NOMO-1 treated with dmso at 0.1 percent for 144 hours (cell line): Measurements from ENCODE around the gene CACNA1G.

Experiments
- DNase-seq: peaks from one replicate; lab custom pipeline; 2025; ENCODE audit not compliant: unreplicated experiment; lab: John Stamatoyannopoulos, UW

The CACNA1G gene

GRCh38 chr17:50645748-50646682 is 85.5 kb downstream of the CACNA1G start:
- no peak for DNase-seq

- DNase-seq, result no peak
Measured at GRCh38 chr17:50647187-50647586, 86.7 kb downstream of the CACNA1G start.

GRCh38 chr17:50649042-50649908 is 88.8 kb downstream of the CACNA1G start:
- no peak for DNase-seq

DNA sequence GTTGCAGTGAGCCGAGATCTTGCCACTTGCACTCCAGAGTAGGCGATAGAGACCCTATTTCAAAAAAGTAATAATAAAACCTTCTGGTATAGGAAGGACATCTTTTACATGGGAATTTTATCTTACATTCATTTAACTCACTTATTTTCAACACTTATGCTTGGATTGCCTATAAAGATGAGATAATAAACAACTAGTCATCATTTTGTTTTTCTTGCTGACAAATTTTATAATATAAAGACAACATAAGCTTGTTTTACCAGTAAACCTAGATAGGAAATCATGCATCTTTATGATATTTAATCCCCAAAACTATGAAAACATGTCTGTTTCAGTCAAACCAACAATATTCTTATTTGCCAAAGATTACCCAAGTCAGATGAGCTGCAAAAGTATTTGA is 91.1 kb downstream of the CACNA1G start:
- DNase-seq, result no peak

DNA sequence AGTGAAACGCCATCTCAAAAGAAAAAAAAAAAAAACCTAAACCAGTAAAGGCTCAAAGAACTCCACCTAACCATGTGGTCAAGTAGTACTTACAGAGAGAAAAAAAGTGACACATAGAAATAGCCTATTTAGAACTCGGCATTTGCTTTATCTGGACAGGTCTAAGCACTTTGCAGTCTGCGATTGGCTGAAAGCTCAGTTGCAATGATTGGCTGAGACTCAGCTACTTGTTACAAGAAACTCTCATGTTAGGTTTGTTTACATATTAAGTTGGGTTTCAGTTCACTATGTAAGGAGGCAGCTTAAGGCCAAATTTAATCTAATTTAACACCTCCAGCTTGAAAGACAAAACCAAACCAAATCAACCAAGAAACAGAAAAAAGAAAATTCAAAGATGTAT is 93.2 kb downstream of the CACNA1G start:
- DNase-seq, result no peak

- no peak for DNase-seq
Measured at GRCh38 chr17:50656509-50656908, 96.0 kb downstream of the CACNA1G start.

DNA sequence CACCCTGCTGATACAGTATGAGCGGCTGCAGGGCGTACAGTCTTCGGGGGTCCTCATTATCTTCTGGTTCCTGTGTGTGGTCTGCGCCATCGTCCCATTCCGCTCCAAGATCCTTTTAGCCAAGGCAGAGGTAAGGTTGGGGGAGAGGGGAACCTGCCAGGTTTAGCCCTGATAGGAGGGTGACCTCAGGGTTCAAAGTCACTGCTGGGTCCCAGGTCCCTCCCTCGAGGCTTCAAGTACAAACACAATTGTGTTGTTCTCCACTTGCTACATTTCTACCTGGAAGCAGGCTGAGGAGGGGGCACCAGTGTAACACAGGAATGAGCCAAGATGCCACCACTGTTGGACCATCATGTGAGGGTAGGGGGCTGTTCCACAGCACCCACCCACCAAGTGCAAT is 96.5 kb downstream of the CACNA1G start:
- DNase-seq, result no peak

DNA sequence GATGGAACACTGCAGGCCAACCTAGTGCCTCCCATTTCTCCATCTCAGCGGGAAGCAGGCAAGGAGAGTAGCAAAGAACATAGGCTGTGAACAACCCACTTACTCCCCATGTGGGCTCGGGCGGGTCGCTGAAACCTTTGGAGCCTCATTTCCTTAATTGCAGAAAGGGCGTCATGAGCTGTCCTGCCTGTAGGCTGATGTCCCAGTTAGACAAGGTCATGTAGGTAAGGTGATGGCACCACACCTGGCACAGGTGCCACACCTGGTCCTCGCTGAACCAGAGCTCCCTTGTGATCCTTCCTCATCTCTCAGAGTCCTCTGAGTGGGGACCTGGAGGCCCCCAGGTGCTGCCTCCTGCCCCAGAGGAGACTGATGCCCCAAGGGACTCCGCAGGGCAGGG is 97.1 kb downstream of the CACNA1G start:
- no peak for DNase-seq

DNA sequence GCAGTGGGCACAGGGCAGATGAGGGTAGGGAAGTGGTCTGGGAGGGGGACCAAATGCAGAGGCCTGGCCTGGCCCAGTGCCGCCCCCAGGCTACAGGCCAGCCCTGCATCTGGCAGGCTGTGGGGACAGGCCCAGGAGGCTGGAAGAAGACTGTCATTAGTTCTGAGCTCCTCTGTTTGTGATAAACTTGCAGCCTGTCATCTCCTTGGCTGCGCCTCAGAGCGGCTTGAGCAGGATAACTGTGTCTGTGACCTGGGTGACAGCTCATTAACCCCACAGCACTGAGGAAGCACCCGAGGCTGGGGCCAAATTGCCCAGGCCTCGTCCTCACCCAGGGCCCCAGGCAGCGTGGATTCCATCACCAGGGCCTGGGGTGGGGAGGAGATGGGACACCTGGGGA is 98.1 kb downstream of the CACNA1G start:
- DNase-seq, result no peak

- no peak for DNase-seq
Measured at GRCh38 chr17:50659179-50659578, 98.7 kb downstream of the CACNA1G start.

DNA sequence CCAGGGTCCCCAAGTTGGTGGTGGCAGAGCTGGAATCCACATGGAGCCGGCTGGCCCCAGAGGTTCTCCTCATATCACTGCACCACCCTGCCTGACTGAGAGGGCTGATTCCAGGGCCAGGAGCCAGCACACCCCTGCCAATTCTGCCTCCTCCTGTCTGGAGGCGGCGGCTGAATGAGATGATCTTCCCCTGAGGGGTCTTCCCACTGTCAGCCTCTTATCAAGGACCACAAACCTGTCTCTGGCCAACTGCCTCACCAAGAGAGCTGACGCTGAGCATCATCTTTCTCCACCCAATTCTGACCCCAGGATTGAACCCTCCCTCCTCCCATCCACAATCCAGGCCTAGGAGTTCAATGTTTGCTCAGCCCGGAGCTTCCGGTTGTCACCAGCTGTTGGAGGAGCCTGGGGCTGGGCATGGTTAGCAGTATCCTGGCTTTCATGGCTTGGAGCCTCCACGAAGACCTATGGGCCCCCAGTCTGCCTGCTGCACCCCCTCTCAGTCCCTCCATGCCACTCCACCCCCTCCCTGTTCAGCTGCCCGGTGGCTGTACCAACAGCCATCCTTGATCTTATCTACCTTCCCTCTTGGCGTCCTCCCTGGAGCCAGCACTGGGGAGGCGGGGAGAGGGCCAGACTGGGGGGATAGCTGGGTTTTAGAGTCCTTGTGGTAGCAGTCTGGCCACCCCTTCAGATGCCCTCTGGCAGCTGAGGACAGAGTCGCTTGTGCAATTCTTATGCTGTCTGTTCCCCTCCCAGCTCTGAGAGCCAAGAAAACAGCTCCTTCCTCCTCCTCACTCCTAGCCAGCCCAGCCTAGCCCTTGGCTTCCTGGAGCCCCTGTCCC is 99.7 kb downstream of the CACNA1G start:
- DNase-seq, result peak; percentile 7

- no peak for DNase-seq
Measured at GRCh38 chr17:50660887-50661345, 100.4 kb downstream of the CACNA1G start.

DNA sequence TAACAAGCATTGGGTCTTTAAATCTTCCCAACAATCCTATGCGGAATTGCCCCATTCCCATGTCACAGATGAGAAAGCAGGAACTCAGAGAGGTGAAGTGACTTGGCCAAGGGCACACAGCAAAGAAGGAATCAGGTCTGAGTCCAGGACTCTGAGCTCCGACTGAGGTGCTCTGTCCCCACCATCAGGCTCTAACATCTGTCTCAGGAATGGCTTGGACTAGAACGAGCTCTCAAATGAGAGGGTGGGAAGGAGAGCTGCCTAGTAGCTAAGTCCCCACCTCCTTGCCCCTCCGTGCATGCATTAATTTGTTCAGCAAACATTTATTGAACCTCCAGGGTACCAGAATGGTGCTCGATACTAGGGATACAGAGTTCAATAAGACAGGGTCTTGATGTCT is 100.8 kb downstream of the CACNA1G start:
- DNase-seq, result no peak

- DNase-seq, result peak; percentile 50
Measured at GRCh38 chr17:50661795-50662391, 101.4 kb downstream of the CACNA1G start.

- DNase-seq, result no peak
Measured at GRCh38 chr17:50662632-50663225, 102.2 kb downstream of the CACNA1G start.

DNA sequence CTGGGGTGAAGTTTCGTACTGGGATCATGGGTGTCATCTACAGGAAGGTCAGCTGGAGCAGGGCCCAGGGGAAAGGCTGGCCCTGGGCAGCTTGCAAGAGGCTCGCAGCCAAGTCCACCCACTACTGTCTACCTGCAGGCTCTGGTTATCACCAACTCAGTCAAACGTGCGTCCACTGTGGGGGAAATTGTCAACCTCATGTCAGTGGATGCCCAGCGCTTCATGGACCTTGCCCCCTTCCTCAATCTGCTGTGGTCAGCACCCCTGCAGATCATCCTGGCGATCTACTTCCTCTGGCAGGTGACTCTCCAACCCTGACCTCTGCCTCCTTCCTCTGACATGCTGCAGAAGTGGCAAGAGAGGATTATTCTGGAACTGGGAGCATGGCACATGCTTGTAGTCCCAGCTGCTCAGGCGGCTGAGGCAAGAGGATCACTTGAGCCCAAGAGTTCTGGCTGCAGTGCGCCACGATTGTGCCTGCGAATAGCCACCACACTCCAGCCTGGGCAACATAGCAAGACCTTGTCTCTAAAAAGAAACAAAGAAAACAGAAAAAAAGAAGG is 103.4 kb downstream of the CACNA1G start:
- no peak for DNase-seq

- no peak for DNase-seq
Measured at GRCh38 chr17:50664788-50665458, 104.4 kb downstream of the CACNA1G start.

- DNase-seq, result no peak
Measured at GRCh38 chr17:50665838-50666237, 105.3 kb downstream of the CACNA1G start.

DNA sequence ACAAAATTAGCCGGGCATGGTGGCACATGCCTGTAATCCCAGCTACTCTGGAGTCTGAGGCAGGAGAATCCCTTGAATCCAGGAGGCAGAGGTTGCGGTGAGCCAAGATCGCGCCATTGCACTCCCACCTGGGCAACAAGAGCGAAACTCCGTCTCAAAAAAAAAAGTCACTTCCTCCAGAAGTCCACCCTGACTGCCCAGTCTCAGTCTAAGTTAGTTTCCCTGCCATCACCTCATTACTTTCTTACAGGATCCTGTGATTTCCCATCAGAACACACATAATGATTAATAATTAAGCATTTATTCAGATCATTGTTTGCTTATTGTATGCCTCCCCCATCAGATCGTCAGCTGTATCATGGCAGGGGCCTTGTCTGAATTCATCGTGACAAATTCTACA is 105.8 kb downstream of the CACNA1G start:
- no peak for DNase-seq
